GM21529 (cell line): ENCODE results near the gene VTI1A.

ENCODE experiments used
- ATAC-seq: cut with Tn5 transposase; IDR thresholded peaks from one replicate; pipeline ENCODE4 v1.9.1; 2021; ENCODE audit not compliant: unreplicated experiment

The VTI1A gene

DNA sequence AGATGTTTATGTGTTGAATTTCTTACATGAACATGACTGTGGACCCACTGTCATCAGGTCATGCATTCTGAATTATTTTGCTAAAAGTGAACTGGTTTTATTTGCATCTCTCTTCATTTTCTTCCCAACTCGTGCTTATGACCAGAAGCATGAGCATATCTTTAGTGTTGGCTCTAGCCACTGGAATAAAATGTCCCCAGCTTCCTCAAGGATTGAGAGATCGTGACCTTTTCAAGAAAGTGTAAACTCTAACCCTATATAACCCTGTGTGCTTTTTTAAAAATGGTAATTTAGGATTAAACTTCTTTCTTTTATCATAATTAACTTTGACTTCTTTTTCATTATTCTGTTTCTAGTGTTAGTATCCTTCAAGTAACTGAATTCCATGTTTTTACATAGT, 55.5 kb downstream of the VTI1A start:
- ATAC-seq = no peak

DNA sequence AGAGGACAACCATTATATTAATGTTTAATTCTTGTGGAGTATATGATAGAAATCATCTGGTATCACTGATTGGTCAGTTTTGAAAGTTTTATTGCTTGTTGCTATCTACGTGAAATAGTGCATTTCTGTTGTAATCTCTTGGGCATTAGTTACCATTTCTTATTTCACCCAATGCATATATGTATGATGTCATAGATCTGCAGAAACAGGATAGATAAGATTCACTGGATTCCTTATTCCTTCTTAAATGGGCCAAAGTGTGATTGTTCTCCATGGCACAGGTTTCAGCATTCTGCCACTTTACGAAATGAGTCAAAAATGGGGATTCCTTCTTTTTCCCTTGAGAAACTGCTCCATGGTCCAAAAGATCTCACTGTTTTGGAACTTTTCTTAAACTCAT, 56.6 kb downstream of the VTI1A start:
- no peak for ATAC-seq

DNA sequence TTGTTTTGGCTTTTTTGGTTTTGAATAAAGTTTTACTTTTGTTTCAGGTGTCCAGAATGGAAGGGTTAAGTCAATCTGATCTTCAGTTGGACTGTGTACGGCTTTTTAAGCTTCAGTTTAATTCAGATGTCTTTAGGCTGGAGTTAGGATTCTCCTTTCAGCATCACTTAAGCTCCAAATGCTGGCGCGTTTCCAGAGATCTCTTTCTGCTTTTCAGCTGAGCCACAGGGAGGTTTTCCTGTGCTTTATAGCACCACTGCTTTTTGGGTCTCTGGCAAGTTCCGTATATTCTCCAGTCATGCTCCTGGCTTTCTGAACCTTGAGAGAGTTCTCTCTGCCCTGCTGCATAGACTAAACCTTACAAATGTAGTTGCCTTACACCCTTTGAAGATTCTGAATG, 60.0 kb downstream of the VTI1A start:
- no peak for ATAC-seq

DNA sequence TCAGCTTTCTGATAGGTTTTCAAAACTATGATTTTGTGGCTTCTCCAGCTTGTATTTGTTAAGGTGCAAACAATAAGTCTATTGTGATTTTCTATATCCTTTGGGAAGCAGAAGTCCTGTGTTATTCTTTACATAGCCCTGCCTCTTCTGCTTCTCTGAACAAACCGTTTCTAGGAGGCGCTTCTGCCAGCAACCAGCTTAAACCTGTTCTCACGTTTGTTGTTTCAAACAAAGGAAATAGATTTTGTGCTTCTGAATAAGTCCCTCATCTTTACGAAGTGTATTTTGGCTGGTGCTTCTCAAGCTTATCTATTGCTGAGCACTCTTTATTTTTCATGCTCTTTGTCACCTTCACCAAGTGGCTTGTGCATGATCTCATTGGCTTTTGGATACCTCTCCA, 61.0 kb downstream of the VTI1A start:
- no peak for ATAC-seq

GRCh38 chr10:112509558-112510291, 62.7 kb downstream of the VTI1A start:
- no peak for ATAC-seq

GRCh38 chr10:112510384-112510783, 63.4 kb downstream of the VTI1A start:
- ATAC-seq = no peak

GRCh38 chr10:112512294-112512693, 65.3 kb downstream of the VTI1A start:
- no peak for ATAC-seq

DNA sequence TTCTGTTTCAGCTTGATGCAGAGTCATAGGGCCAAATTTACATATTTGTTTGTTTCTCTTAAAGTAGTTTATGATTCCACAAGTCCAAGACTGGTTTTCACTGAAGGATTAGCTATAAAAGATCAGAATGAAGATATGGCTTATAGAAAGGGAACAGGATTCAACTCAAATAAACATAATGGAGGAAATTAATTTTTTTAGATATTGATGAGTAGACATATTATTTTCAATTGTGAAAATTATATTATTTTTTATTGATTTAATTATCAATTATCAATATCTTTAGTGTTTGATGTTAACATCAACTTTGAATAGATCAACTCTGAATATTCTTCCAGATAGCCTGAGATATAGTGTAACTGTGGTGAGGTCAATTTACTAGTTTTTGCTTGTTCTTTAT, 68.1 kb downstream of the VTI1A start:
- no peak for ATAC-seq

DNA sequence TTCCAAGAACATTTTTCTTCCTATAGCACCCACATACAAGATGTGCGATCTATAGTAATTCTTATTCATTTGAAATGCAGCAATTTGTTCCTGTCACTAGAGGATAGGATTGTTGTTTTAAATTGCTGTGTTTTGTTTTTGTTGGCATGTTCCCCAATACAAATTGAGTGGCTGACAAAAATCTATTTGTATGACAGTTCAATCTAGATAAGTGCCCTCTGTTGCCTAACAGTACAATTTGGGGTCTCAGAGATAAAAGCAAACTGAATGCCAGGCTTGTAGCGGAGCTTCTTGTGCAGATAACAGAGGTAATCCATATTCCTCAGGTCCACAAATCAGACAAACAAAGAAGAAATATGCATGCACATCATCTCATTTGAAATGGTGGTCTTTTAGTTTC, 68.8 kb downstream of the VTI1A start:
- no peak for ATAC-seq

GRCh38 chr10:112517451-112517862, 70.4 kb downstream of the VTI1A start:
- ATAC-seq = no peak

DNA sequence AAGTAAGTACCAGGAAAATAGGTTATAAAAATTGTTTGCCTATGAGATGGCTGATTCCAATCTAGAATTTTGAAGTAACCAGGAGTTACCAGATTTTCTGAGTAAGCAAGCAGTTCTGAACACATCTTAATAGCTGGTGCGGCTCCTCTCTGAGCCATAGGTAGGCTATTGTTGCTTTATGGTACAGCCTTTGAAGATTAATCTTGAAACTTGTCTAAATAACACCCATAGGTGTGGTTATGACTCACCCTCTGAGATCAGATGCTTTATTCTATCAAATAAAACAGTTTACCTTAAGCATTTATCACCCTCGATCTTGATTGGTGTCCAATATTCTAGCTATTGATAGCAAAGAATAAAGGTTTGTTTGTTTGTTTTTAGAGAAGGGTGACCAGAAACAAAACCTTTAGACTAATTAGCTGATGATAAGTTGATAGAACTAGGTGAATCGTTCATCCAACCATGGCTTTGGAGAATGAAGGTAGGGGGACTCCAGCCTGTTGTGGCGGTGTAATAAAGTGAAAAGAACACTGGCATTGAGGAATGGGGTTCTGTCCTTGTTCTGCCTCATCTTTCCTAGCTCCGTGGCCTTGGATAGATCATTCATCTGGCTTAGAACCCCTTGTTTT, 72.2 kb downstream of the VTI1A start:
- ATAC-seq = no peak

GRCh38 chr10:112520914-112521313, 73.9 kb downstream of the VTI1A start:
- ATAC-seq = no peak

- ATAC-seq = no peak
Observed at GRCh38 chr10:112524641-112525040, 77.6 kb downstream of the VTI1A start.

DNA sequence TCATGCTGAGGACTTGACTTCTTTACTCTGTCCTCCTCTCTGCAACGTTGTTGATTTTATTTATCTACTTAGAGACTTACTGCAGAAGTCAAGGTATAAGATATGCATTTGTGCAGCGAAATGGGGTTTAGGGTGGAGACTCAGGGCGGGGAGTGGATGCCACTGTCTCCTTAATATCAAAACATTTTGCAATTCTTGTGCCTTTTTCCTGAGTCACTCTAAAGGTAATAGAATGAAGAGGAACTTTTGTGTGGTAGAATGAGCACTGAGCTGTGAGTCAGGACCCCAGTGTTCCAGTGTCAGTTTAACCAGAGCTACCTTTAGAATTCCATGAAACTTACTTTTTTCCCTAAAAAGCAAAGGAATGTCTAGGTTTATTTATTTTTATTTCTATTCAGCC, 78.2 kb downstream of the VTI1A start:
- ATAC-seq = no peak

DNA sequence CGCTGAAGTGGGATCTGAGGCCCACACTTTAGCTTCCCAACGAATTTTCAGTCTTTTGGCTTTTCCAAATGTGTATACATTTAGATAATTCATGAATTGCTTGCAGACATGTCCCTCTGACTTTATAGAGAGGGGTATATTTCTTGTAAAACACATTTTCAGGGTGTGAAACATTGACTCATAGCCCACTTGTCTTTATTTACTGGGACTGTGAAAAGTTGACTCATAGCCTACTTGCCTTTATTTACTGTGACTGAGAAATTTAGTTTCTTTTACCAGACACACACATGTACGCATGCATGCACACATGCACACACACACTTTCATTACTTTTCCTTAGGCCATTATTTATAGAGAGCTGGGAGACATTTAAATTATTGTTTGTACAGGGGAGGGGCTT, 79.1 kb downstream of the VTI1A start:
- ATAC-seq = peak; percentile 79

DNA sequence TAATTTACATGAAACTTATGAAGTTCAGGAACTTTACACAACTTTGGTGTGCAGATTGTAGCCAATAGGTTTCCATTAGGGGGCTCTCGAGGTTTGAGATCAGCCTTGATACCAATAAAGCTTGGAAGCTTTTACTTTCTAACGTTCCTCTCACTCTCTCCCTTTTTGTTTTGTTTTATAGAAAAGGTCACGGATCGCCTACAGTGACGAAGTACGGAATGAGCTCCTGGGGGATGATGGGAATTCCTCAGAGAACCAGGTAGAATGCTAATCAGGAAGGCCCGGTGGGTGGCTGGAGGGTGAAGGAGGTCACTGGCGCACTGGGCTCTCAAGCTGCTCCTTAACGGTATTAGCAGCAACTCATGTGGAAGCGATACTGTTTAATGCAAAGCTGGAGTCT, 79.9 kb downstream of the VTI1A start:
- no peak for ATAC-seq

- ATAC-seq = no peak
Observed at GRCh38 chr10:112528235-112528634, 81.2 kb downstream of the VTI1A start.

DNA sequence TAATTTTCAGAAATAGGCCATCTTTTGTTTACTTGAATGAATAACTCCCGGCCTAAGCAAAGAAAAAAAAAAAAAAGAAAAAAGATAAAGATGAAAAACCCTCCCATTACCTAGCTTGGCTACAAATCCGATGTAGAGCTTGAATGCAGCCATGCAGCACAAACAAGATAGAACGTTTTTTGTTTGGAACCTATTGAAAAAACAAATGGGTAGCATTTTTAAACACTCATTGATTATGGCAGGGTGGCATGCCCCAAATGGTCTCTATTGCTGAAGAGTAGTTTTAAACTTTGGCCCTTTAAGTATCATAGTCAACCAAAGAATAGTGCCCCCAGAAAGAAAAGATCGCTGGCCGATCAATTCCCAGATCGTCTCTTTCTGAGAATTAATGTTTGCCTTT, 84.4 kb downstream of the VTI1A start:
- no peak for ATAC-seq

- peak; percentile 97 for ATAC-seq
Observed at GRCh38 chr10:112532189-112532588, 85.2 kb downstream of the VTI1A start.

- no peak for ATAC-seq
Observed at GRCh38 chr10:112532956-112533355, 85.9 kb downstream of the VTI1A start.

GRCh38 chr10:112533916-112534315, 86.9 kb downstream of the VTI1A start:
- no peak for ATAC-seq

GRCh38 chr10:112535531-112535951, 88.5 kb downstream of the VTI1A start:
- peak; percentile 55 for ATAC-seq

DNA sequence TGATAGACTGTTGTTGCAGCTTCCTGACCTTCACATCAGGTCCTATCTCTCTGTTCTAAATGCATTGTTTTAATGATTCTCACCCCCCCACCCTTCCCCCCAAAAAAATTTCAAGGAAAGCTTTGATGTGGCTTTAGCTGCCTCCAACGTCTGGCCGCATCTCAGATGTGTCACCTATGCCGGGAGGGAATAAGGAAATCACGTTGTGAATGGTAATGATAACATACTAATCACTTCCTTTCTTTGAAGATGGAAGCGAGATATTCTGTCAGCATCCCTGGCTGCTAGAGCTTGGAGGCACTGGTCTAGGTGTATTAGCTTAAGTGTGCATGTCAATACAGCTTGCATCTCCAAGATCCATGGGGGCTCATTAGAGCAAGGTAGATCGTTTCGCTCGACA, 89.6 kb downstream of the VTI1A start:
- ATAC-seq = no peak
